Activated T-cell treated with anti-CD3 and anti-CD28 coated beads, Interleukin-2, amount 50 U/mL, for 4 hours (primary cell): Measurements from ENCODE around the gene SORCS1. TPM values are rescaled to one million over a fixed set of nuclear protein-coding genes. Genes with fewer than 3 reads are reported as not detected.

ENCODE experiments used
- ATAC-seq, 2 donors: fragments of 200-7000 bp; cut with Tn5 transposase; one replicate each; pipeline ENCODE4 v1.10.0; 2021
- DNase-seq: peaks from one replicate; pipeline ENCODE4 v3.0.0-alpha.2; 2020
- H3K27me3 Mint-ChIP-seq: one replicate; pipeline ENCODE4 v1.8.0; 2021; ENCODE audit warnings: low read depth, mixed read lengths
- H3K36me3 Mint-ChIP-seq: one replicate; pipeline ENCODE4 v1.8.0; 2022; ENCODE audit warnings: mixed read lengths; ENCODE audit not compliant: insufficient read depth
- H3K4me1 Mint-ChIP-seq: one replicate; pipeline ENCODE4 v1.8.0; 2021; ENCODE audit warnings: low read depth, mixed read lengths
- H3K4me3 Mint-ChIP-seq: one replicate; pipeline ENCODE4 v1.8.0; 2021; ENCODE audit warnings: mild to moderate bottlenecking, moderate library complexity, mixed read lengths
- H3K9me3 Mint-ChIP-seq: one replicate; pipeline ENCODE4 v1.8.0; 2021; ENCODE audit warnings: mixed read lengths
- total RNA-seq, 3 donors: library from RNA; stranded (reverse); gene quantifications; one replicate each; pipeline ENCODE4 v1.2.1, GENCODE V29; 2021

SORCS1 gene
- total RNA-seq, 3 donors from 2014 or later = not detected

GRCh38 chr10:106566873-106567272 is 597.6 kb downstream of the SORCS1 start:
- Mint-ChIP-seq H3K36me3 (no peaks in the 10 kb centered on the region), H3K27me3 (no peaks in the 10 kb centered on the region), H3K9me3 (peaks cover 3% of the 10 kb centered on the region), H3K4me1 (no peaks in the 10 kb centered on the region), H3K4me3 (no peak overlapping the region)
- ATAC-seq (no peak), DNase-seq (no peak)

GRCh38 chr10:106565546-106565945 is 599.0 kb downstream of the SORCS1 start:
- no peaks in the 10 kb centered on the region for H3K27me3 Mint-ChIP-seq
- DNase-seq (no peak), ATAC-seq (no peak)
- H3K4me3 Mint-ChIP-seq = no peak overlapping the region
- no peaks in the 10 kb centered on the region for H3K36me3 Mint-ChIP-seq
- H3K4me1 Mint-ChIP-seq = no peaks in the 10 kb centered on the region
- H3K9me3 Mint-ChIP-seq = peaks cover 3% of the 10 kb centered on the region

GRCh38 chr10:106563384-106563783 is 601.1 kb downstream of the SORCS1 start:
- H3K4me1 Mint-ChIP-seq = no peaks in the 10 kb centered on the region
- peaks cover 3% of the 10 kb centered on the region for H3K9me3 Mint-ChIP-seq
- H3K27me3 Mint-ChIP-seq = no peaks in the 10 kb centered on the region
- H3K4me3 Mint-ChIP-seq = no peak overlapping the region
- DNase-seq (no peak), ATAC-seq (no peak)
- no peaks in the 10 kb centered on the region for H3K36me3 Mint-ChIP-seq

GRCh38 chr10:106560925-106561640 is 603.4 kb downstream of the SORCS1 start:
- no peak for DNase-seq
- no peak overlapping the region for H3K4me3 Mint-ChIP-seq
- no peaks in the 10 kb centered on the region for H3K36me3 Mint-ChIP-seq
- no peaks in the 10 kb centered on the region for H3K27me3 Mint-ChIP-seq
- no peaks in the 10 kb centered on the region for H3K4me1 Mint-ChIP-seq
- H3K9me3 Mint-ChIP-seq = peaks cover 5% of the 10 kb centered on the region
- no peak for ATAC-seq

GRCh38 chr10:106559442-106559841 is 605.1 kb downstream of the SORCS1 start:
- H3K9me3 Mint-ChIP-seq = peaks cover 5% of the 10 kb centered on the region

GRCh38 chr10:106557951-106558733 is 606.4 kb downstream of the SORCS1 start:
- ATAC-seq = no peak
- DNase-seq = no peak
- H3K4me1 Mint-ChIP-seq = no peaks in the 10 kb centered on the region
- H3K27me3 Mint-ChIP-seq = no peaks in the 10 kb centered on the region
- H3K4me3 Mint-ChIP-seq = no peak overlapping the region
- peaks cover 5% of the 10 kb centered on the region for H3K9me3 Mint-ChIP-seq
- H3K36me3 Mint-ChIP-seq = no peaks in the 10 kb centered on the region

More at GRCh38 chr10:106559442-106559841, 605.1 kb downstream of the SORCS1 start:
- no peak overlapping the region for H3K4me3 Mint-ChIP-seq
- no peaks in the 10 kb centered on the region for H3K36me3 Mint-ChIP-seq
- no peaks in the 10 kb centered on the region for H3K27me3 Mint-ChIP-seq
- ATAC-seq = no peak
- DNase-seq = no peak
- H3K4me1 Mint-ChIP-seq = no peaks in the 10 kb centered on the region

- ATAC-seq (no peak), DNase-seq (no peak)
- Mint-ChIP-seq H3K9me3 (peaks cover 5% of the 10 kb centered on the region), H3K4me1 (no peaks in the 10 kb centered on the region), H3K27me3 (no peaks in the 10 kb centered on the region), H3K4me3 (no peak overlapping the region), H3K36me3 (no peaks in the 10 kb centered on the region)
Observed at GRCh38 chr10:106557053-106557452, 607.5 kb downstream of the SORCS1 start.

- Mint-ChIP-seq H3K4me3 (no peak overlapping the region), H3K27me3 (no peaks in the 10 kb centered on the region)
Observed at GRCh38 chr10:106555599-106555998, 608.9 kb downstream of the SORCS1 start.

GRCh38 chr10:106551501-106552062 is 612.9 kb downstream of the SORCS1 start:
- H3K9me3 Mint-ChIP-seq = no peaks in the 10 kb centered on the region
- H3K4me1 Mint-ChIP-seq = no peaks in the 10 kb centered on the region
- H3K36me3 Mint-ChIP-seq = no peaks in the 10 kb centered on the region
- no peak overlapping the region for H3K4me3 Mint-ChIP-seq
- H3K27me3 Mint-ChIP-seq = no peaks in the 10 kb centered on the region
- ATAC-seq (no peak), DNase-seq (no peak)

More at GRCh38 chr10:106555599-106555998, 608.9 kb downstream of the SORCS1 start:
- H3K36me3 Mint-ChIP-seq = no peaks in the 10 kb centered on the region
- DNase-seq = no peak
- no peak for ATAC-seq
- no peaks in the 10 kb centered on the region for H3K4me1 Mint-ChIP-seq
- peaks cover 5% of the 10 kb centered on the region for H3K9me3 Mint-ChIP-seq

GRCh38 chr10:106548832-106549231 is 615.7 kb downstream of the SORCS1 start:
- DNase-seq (no peak), ATAC-seq (no peak)
- H3K4me1 Mint-ChIP-seq = no peaks in the 10 kb centered on the region
- no peak overlapping the region for H3K4me3 Mint-ChIP-seq
- no peaks in the 10 kb centered on the region for H3K27me3 Mint-ChIP-seq
- H3K36me3 Mint-ChIP-seq = no peaks in the 10 kb centered on the region
- H3K9me3 Mint-ChIP-seq = no peaks in the 10 kb centered on the region

- ATAC-seq (no peak), DNase-seq (no peak)
- no peaks in the 10 kb centered on the region for H3K36me3 Mint-ChIP-seq
- H3K4me3 Mint-ChIP-seq = no peak overlapping the region
- no peaks in the 10 kb centered on the region for H3K27me3 Mint-ChIP-seq
- H3K9me3 Mint-ChIP-seq = no peaks in the 10 kb centered on the region
- no peaks in the 10 kb centered on the region for H3K4me1 Mint-ChIP-seq
Observed at GRCh38 chr10:106547047-106547635, 617.4 kb downstream of the SORCS1 start.

- ATAC-seq (no peak), DNase-seq (no peak)
- no peaks in the 10 kb centered on the region for H3K36me3 Mint-ChIP-seq
- H3K9me3 Mint-ChIP-seq = peaks cover 3% of the 10 kb centered on the region
- no peaks in the 10 kb centered on the region for H3K4me1 Mint-ChIP-seq
- H3K27me3 Mint-ChIP-seq = no peaks in the 10 kb centered on the region
- H3K4me3 Mint-ChIP-seq = no peak overlapping the region
Observed at GRCh38 chr10:106542461-106542860, 622.0 kb downstream of the SORCS1 start.

- Mint-ChIP-seq H3K9me3 (peaks cover 3% of the 10 kb centered on the region), H3K4me1 (no peaks in the 10 kb centered on the region), H3K27me3 (no peaks in the 10 kb centered on the region), H3K4me3 (no peak overlapping the region), H3K36me3 (no peaks in the 10 kb centered on the region)
- ATAC-seq = no peak
- DNase-seq = no peak
Observed at GRCh38 chr10:106540645-106541044, 623.9 kb downstream of the SORCS1 start.

- DNase-seq = no peak
- H3K36me3 Mint-ChIP-seq = no peaks in the 10 kb centered on the region
- ATAC-seq = no peak
- no peak overlapping the region for H3K4me3 Mint-ChIP-seq
- H3K9me3 Mint-ChIP-seq = peaks cover 3% of the 10 kb centered on the region
- no peaks in the 10 kb centered on the region for H3K27me3 Mint-ChIP-seq
- no peaks in the 10 kb centered on the region for H3K4me1 Mint-ChIP-seq
Observed at GRCh38 chr10:106537866-106538265, 626.6 kb downstream of the SORCS1 start.
